NCI-H2107 (cell line): Measurements from ENCODE around the gene TRAPPC1.

ENCODE experiments used
- DNase-seq: peaks from one replicate; lab custom pipeline; 2025; lab: John Stamatoyannopoulos, UW

TRAPPC1 gene

GRCh38 chr17:7940743-7941142 lies 9.0 kb upstream of the TRAPPC1 start:
- DNase-seq = no peak

DNA sequence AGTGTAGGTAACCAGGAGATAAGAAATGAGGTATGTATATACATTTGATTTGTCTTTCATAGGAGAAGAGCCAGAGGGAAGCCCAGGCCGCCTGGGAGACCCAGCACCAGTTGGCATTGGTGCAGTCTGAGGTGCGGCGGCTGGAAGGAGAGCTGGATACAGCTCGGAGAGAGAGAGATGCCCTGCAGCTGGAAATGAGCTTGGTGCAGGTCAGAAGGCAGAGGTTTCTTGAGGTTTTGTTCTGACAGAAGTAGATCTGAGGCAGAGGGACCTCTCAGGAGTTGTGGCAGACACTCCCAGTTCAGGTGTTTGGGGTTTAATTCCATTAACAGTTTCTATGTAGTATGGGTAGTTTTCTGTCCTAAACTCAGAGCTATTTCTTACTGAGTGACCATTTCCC lies 8.3 kb upstream of the TRAPPC1 start:
- no peak for DNase-seq

- no peak for DNase-seq
Measured at GRCh38 chr17:7935859-7936258, 4.1 kb upstream of the TRAPPC1 start.

DNA sequence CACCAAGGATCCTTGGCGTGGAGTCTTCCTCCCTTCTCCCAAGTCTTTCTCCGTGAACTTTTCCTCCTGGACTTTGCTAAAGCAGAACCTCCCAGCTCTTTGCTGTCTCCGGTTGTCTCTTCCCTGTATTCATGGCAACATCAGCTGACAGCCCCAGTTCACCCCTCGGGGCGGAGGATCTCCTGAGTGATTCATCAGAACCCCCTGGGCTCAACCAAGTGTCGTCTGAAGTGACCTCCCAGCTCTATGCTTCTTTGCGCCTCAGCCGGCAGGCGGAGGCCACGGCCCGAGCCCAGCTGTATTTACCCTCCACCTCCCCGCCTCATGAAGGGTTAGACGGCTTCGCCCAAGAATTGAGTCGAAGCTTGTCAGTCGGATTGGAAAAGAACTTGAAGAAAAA lies 1.2 kb upstream of the TRAPPC1 start:
- DNase-seq = no peak

DNA sequence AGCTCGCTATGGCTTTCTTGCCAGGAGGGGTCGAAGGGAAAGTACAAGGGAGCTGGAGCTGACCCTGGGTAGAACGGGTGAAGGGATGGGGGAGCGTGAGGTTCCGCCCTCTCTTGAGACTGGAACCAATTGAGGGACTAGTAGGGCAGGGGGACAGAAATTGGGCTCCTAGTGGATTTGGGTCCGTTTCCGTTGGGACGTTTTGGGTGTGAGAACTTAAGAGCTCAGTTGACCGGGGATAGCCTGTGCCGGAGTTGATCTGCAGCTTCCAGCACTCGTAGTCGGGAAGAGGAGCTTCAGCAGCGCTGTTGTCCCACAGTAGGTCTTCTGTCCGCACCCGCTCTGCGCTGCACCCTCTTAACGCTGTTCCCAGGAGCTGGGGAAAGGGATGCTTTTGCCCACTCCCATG lies 741 bp upstream of the TRAPPC1 start:
- no peak for DNase-seq

DNA sequence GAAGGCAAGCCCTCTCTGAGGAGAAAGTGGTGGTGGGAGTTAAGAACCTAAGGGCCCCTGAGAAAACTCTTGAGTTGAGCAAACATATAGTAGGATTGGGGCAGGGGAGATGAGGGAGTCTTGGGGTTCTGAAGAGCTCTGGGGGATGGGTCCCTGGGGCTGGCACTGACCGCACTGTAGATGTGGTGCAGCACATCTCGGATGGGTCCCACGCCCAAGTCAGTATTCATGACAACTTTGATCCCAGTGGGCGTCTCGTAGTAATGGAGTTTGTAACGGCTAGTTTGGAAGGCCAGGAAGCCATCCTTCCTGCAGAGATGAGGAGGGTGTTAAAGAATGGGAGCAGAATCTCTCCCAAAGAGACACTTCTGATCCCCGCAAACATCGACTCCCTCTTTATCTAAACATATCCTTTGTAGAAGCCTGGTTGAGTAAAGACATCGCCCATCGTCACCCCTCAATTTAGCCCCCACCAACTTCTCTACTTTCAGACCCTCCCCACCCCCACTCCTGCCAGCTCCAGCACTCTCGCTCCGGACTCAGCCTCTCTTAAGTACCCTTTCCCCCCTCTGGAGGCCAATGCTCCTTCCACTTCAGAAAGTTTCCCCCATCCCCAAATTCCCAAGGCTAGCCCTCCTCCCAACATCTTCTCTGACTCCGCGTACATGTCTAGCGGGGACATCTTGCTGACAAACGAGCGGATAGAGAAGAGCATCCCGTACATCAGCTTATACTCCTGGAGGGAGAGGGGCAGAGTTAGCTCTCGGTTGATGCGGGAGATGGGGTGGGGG lies 710 bp downstream of the TRAPPC1 start:
- DNase-seq = no peak

- no peak for DNase-seq
Measured at GRCh38 chr17:7929158-7930023, 2.4 kb downstream of the TRAPPC1 start, which contains the start of gene KCNAB3. KCNAB3 (minus strand) TSS chr17:7929856; CDS start chr17:7929435, 421 bp downstream.

GRCh38 chr17:7927596-7927995 lies 4.2 kb downstream of the TRAPPC1 start:
- DNase-seq = no peak

- no peak for DNase-seq
Measured at GRCh38 chr17:7922845-7923628, 8.7 kb downstream of the TRAPPC1 start.

DNA sequence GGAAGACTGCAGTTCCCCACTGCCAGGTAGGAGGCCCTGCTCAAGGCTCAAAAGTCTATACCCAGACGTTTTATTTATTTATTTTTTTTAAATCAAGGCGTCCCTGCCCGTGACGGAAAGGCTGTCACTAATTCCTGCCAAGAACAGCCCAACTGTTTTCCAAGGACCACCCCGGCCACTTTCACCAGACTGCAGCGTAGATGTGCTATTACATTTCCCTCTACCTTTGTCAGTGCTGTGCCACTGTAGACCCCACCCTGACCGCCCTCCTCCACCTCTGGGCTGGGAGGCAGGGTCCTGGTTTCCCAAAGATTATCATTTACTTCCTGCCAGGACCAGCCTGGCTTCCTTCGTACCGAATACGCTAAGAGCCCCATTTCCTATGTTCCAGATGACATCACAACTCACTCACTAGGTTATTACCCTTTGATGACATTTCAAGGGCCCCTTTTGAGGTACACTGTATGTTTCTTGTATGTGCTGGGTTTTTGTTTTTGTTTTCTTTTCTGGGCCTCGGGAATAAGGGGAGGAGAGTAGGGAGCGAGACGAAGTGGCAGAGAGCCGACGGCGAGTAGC lies 9.4 kb downstream of the TRAPPC1 start:
- DNase-seq = no peak

- DNase-seq = no peak
Measured at GRCh38 chr17:7916808-7917207, 14.9 kb downstream of the TRAPPC1 start.

DNA sequence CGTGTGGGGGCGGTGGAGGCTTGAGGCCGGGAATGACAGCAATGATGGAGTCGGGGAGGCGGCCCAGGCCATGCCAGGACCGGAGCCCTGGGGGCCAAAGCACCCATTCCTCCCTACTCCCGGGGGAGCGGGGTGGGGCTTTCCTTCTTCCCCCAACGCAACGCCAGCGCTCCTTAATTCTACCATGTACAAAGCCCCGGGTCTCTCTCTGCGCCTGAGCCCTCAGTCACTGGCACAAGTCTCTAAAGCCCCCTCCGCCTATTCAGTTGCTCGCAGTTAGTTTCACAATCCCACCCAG lies 15.4 kb downstream of the TRAPPC1 start:
- DNase-seq = no peak

- DNase-seq = peak; percentile 78
Measured at GRCh38 chr17:7915611-7916384, 15.9 kb downstream of the TRAPPC1 start, which contains the start of gene RNF227. RNF227 (minus strand) TSS chr17:7916289; CDS start chr17:7916195, 94 bp downstream.

- no peak for DNase-seq
Measured at GRCh38 chr17:7915179-7915610, 16.6 kb downstream of the TRAPPC1 start.

GRCh38 chr17:7912927-7913524 lies 18.7 kb downstream of the TRAPPC1 start:
- DNase-seq = no peak

DNA sequence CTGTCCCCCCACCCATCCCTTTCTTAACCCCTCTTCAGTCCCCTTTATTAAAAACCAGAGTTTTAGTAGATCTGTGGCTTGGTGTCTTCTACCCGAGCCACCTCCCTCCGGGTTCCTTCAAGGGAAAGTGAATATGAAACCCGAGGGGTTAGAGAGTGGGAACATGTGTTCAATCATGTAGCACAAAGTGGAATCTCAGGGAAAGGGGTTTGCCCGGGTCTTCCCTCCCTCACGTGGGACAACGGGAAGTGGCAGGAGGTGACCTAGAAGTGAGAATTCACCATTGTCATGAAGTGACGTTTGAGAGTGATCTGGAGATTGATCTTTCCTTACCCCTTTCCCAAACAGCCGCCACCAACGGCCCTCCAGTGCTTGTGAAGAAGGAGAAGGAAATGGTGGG lies 20.6 kb downstream of the TRAPPC1 start:
- DNase-seq = no peak

GRCh38 chr17:7910711-7911110 lies 21.0 kb downstream of the TRAPPC1 start:
- no peak for DNase-seq

DNA sequence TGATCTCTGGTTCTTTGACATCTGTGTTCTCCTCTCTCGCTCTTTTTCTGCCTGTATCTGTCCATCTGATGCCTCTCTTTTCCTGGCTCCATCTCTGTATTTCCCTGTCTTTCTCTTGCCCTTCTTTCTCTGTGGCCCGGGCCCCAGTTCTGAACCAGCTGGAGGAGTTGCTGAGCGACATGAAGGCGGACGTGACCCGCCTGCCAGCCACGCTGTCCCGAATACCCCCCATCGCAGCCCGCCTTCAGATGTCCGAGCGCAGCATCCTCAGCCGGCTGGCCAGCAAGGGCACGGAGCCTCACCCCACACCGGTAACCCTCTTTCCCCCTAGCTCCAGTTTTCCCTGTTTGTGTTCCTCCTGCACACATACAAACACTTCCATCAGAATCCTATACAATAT lies 21.5 kb downstream of the TRAPPC1 start:
- no peak for DNase-seq

DNA sequence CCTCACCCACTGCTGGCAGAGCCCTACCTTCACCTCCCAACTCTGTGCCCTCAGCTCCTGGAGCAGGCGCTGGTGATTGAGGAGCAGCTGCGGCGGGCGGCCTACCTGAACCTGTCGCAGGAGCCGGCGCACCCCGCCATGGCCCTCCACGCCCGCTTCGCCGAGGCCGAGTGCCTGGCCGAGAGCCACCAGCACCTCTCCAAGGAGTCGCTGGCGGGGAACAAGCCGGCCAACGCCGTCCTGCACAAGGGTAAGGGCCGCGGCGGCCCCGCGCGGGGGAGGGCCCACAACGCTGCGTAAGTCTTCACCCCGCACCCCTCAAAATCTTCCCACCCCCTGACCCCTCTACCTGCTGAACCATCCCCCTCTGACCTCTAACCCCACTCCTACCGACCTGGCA lies 22.7 kb downstream of the TRAPPC1 start:
- DNase-seq = no peak

DNA sequence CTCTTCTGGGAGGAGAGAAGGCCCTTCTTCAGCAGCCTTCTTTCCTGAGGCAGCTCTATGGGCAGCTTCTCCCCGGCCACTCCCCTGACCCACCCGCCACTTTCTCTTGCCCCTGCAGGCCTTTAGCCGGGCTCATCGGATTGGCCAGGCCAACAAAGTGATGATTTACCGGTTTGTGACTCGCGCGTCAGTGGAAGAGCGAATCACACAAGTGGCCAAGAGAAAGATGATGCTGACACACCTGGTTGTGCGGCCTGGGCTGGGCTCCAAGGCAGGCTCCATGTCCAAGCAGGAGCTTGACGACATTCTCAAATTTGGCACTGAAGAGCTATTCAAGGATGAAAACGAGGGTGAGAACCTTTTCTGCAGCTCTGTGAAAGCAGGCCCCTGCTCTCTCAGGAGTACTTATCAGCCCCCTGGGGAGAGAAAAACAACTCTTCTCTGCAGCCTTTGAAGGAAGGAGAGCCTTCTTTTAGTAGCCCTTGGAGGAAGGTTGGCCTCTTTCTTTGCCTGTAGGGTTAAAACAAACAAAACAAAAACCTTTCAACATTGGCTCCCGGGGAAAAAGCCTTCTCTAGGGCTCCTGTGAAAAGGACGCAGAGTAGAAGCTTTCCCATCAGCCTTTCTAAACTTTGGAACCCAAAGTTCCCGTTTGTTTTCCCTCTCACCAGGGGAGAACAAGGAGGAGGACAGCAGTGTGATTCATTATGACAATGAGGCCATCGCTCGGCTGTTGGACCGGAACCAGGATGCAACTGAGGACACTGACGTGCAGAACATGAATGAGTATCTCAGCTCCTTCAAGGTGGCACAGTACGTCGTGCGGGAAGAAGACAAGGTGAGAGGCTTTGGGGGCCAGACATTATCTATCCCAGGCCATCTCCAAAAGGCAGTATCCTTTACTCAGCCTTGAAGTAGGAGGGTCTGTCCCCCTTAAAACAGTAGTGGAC lies 28.3 kb downstream of the TRAPPC1 start:
- DNase-seq = no peak
